Measurements from ENCODE around the gene CSMD2. TPM values are rescaled to one million over a fixed set of nuclear protein-coding genes. Genes with fewer than 3 reads are reported as not detected.

The CSMD2 gene
- polyA plus RNA-seq, 1 experiment, result 1.8 TPM

GRCh38 chr1:33469691-33470090, 695.3 kb downstream of the CSMD2 start:
- no peak for TF ChIP-seq CTCF (IDR thresholded peaks at IDR 0.05; ENCODE audit: insufficient read depth, low read depth, low read length)
- DNase-seq (ENCODE audit: low read depth), result no peak
- Histone ChIP-seq H3K36me3 (ENCODE audit: control insufficient read depth, insufficient read depth, low read length) (no peaks in the 10 kb centered on the region), H3K4me3 (ENCODE audit: low read depth, low read length) (no peak overlapping the region), H3K27me3 (ENCODE audit: control insufficient read depth, insufficient read depth, low read length) (no peaks in the 10 kb centered on the region)
- POLR2A ChIA-PET, result no interaction called here
- CTCF ChIA-PET, result interaction anchor here (0.8 to 6.7 kb wide), 11 partner anchors 11 to 251 kb away, joined by 3 to 104 read pairs (median 5); no protein-coding TSS in a partner anchor

DNA sequence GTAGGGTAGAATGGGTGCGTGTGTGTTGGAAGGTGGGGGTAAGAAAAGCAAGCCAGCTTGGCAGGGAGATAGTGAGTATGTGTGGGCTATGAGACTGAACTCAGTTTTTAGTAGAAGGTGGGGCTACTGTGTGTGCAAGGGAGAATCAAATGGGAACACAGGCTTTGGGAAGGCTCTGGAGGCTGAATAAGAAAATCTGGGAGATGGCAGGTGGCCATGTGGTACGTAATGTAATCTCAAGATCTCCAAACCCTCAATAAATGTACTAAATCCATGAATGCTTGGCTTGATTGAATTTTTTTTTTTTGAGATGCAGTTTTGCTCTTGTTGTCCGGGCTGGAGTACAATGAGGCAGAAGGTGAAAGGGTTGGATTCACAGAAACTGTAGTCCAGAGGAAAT, 696.1 kb downstream of the CSMD2 start:
- no peak for TF ChIP-seq CTCF (IDR thresholded peaks at IDR 0.05; ENCODE audit: insufficient read depth, low read depth, low read length)
- POLR2A ChIA-PET, result no interaction called here
- H3K27me3 ChIP-seq (ENCODE audit: control insufficient read depth, insufficient read depth, low read length), result no peaks in the 10 kb centered on the region
- CTCF ChIA-PET, result interaction anchor here (0.7 to 6.7 kb wide), 10 partner anchors 10 to 342 kb away, joined by 3 to 104 read pairs (median 4); no protein-coding TSS in a partner anchor
- no peak overlapping the region for H3K4me3 ChIP-seq (ENCODE audit: low read depth, low read length)
- no peaks in the 10 kb centered on the region for H3K36me3 ChIP-seq (ENCODE audit: control insufficient read depth, insufficient read depth, low read length)
- DNase-seq (ENCODE audit: low read depth), result no peak

DNA sequence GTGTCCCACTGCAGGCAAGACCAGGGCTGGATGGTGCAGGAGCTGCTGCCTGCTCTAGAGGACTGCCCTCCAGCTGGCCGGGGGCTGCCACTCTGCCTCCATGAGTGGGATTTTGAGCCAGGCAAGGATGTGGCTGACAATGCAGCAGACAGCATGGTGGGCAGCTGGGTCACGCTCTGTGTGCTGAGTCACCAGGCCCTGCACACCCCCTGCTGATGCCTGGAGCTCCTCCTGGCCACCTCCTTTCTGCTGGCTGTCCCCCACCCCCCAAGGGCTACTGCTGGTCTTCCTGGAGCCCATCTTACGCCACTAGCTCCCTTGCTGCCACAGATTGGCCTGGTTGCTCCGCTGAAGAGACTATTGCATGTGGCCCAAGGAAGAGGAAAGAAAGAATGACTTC, 696.5 kb downstream of the CSMD2 start:
- no peaks in the 10 kb centered on the region for H3K36me3 ChIP-seq (ENCODE audit: control insufficient read depth, insufficient read depth, low read length)
- H3K4me3 ChIP-seq (ENCODE audit: low read depth, low read length), result no peak overlapping the region
- POLR2A ChIA-PET, result no interaction called here
- H3K27me3 ChIP-seq (ENCODE audit: control insufficient read depth, insufficient read depth, low read length), result no peaks in the 10 kb centered on the region
- DNase-seq (ENCODE audit: low read depth), result no peak
- CTCF ChIA-PET, result interaction anchor here (0.7 to 6.7 kb wide), 9 partner anchors 9 to 341 kb away, joined by 3 to 104 read pairs (median 5); no protein-coding TSS in a partner anchor
- no peak for TF ChIP-seq CTCF (IDR thresholded peaks at IDR 0.05; ENCODE audit: insufficient read depth, low read depth, low read length)

DNA sequence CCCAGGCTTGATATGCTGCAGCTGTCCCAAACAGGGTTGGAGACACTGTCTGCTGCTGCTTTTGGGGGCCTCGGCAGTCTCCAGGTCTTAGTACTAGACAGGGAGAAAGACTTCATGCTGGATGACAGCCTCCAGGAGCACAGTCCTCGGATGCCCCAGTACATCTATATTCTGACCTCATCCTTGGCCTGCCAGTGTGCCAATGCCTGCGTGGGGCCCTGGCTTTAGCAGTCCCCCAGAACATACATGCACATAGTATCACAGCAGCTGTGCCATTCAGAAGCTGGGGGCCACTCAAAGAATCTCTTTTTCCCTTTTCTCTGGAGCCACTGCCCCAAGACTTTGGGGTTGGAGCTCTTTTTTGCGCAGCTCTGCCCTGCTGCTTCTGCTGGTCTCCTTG, 697.0 kb downstream of the CSMD2 start:
- TF ChIP-seq CTCF (IDR thresholded peaks at IDR 0.05; ENCODE audit: insufficient read depth, low read depth, low read length), result no peak
- H3K27me3 ChIP-seq (ENCODE audit: control insufficient read depth, insufficient read depth, low read length), result no peaks in the 10 kb centered on the region
- ChIA-PET CTCF (interaction anchor here (0.7 to 6.7 kb wide), 10 partner anchors 9 to 341 kb away, joined by 3 to 104 read pairs (median 4); no protein-coding TSS in a partner anchor), POLR2A (no interaction called here)
- no peak for DNase-seq (ENCODE audit: low read depth)
- H3K4me3 ChIP-seq (ENCODE audit: low read depth, low read length), result no peak overlapping the region
- no peaks in the 10 kb centered on the region for H3K36me3 ChIP-seq (ENCODE audit: control insufficient read depth, insufficient read depth, low read length)

DNA sequence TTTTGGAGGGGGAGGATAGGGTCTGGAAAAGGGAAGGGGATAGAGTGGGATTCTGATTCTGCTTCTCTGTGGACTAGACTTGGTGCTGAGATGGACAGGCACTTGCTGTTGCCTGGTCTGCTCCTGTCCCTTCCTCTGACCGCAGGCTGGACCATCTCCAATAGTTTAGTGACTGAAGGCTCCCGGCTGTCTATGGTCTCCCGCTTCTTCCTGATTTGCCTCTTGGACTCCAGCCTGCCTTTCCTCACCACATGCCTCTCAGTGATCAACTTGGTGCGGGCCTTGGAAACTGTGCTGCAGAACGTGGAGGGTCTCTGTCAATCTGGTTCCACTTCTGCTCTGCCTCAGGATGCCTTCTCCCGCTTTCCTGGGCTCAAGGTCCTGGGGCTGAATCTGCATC, 698.9 kb downstream of the CSMD2 start:
- no peak for TF ChIP-seq CTCF (IDR thresholded peaks at IDR 0.05; ENCODE audit: insufficient read depth, low read depth, low read length)
- ChIA-PET CTCF (interaction anchor here (1.1 to 6.7 kb wide), 4 partner anchors 10 to 169 kb away, joined by 3 to 104 read pairs (median 44); no protein-coding TSS in a partner anchor), POLR2A (no interaction called here)
- no peaks in the 10 kb centered on the region for H3K36me3 ChIP-seq (ENCODE audit: control insufficient read depth, insufficient read depth, low read length)
- H3K4me3 ChIP-seq (ENCODE audit: low read depth, low read length), result no peak overlapping the region
- no peak for DNase-seq (ENCODE audit: low read depth)
- no peaks in the 10 kb centered on the region for H3K27me3 ChIP-seq (ENCODE audit: control insufficient read depth, insufficient read depth, low read length)

All from BJ (cell line).